Right cardiac atrium (tissue), 5 donors: ENCODE results near the gene DAPK1. TPM values are rescaled to one million over a fixed set of nuclear protein-coding genes. Genes with fewer than 3 reads are reported as not detected.

Experiments
- ATAC-seq, 2 donors: fragments of 200-7000 bp; cut with Tn5 transposase; one replicate each; pipeline versions ENCODE4 v1.8.0 to v1.9.1; 2020; ENCODE audit warnings: moderate library complexity in 2 of 2, mild to moderate bottlenecking in 1 of 2
- DNase-seq, 3 donors: peaks; one replicate each; pipeline ENCODE4 v3.0.0-alpha.2; 2020
- H3K27ac ChIP-seq: one replicate; pipeline ENCODE4 v1.5.1; 2013; ENCODE audit warnings: mild to moderate bottlenecking, low read length, control low read depth, moderate library complexity
- H3K27me3 ChIP-seq: one replicate; pipeline ENCODE4 v1.6.1; 2013; ENCODE audit not compliant: control insufficient read depth, insufficient read depth
- H3K4me1 ChIP-seq: one replicate; pipeline ENCODE4 v1.6.1; 2013; ENCODE audit warnings: low read length; ENCODE audit not compliant: control insufficient read depth, insufficient read depth
- H3K4me3 ChIP-seq: one replicate; pipeline ENCODE4 v1.5.1; 2013; ENCODE audit warnings: low read length, control low read depth
- H3K9me3 ChIP-seq: one replicate; pipeline ENCODE4 v1.6.1; 2013; ENCODE audit warnings: low read length; ENCODE audit not compliant: control insufficient read depth
- WGBS: extraction: QIAGEN DNeasy Blood & Tissue Kit; methylation state at CpG from one replicate; pipeline ENCODE4 v1.1.7; 2013; 5-methylcytosine and 5-hydroxymethylcytosine counted together
- intact Hi-C, 4 donors: fragments of 100-400 bp; cut with DNase I; formaldehyde crosslinking; loops; one replicate each; pipeline versions ENCODE4 v1.11.0 to v1.14.0; 2022 to 2023
- polyA plus RNA-seq: library from polyadenylated mRNA; stranded (reverse); fragments of 200-250 nt; gene quantifications from one replicate; pipeline ENCODE4 v1.2.3, GENCODE V29; 2013
- total RNA-seq, 4 donors: library from RNA; stranded (reverse); fragmentation: NEBNext Ultra II Directional; extraction: Animal tissue kit (Norgen Biotek cat#: 25700); gene quantifications; one replicate each; pipeline ENCODE4 v1.2.1, GENCODE V29; 2021
- donor health status: healthy with polysubstance abuse.
- donor health status: DM: no; HTN: yes; CAD: no.
- donor health status: DM: no; HTN: no; CAD: no.
- donor health status: DM: no; HTN: yes; CAD: no; lungs with severe emphysema.
- donor health status: DM: yes; HTN: yes; CAD: no.

The DAPK1 gene
- total and polyA plus RNA-seq, 5 donors = 5.2 to 20.1 (median 18.5) TPM

GRCh38 chr9:87606841-87607521 lies 109.3 kb downstream of the DAPK1 start:
- Histone ChIP-seq H3K4me1 (no peaks in the 10 kb centered on the region), H3K4me3 (no peak overlapping the region), H3K27me3 (no peaks in the 10 kb centered on the region), H3K9me3 (no peaks in the 10 kb centered on the region), H3K27ac (no peak overlapping the region)
- ATAC-seq = no peak
- intact Hi-C loops = no loop called here
- 83% methylated on average over 3 of the region's 3 CpGs for WGBS
- no peak for DNase-seq

- no peak overlapping the region for H3K4me3 ChIP-seq
- no peak for ATAC-seq
- intact Hi-C loops = no loop called here
- DNase-seq = no peak
- no peaks in the 10 kb centered on the region for H3K9me3 ChIP-seq
- 67% methylated on average over 3 of the region's 3 CpGs for WGBS
- H3K27ac ChIP-seq = no peak overlapping the region
- H3K4me1 ChIP-seq = no peaks in the 10 kb centered on the region
- no peaks in the 10 kb centered on the region for H3K27me3 ChIP-seq
Measured at GRCh38 chr9:87607859-87608258, 110.2 kb downstream of the DAPK1 start.

- H3K4me1 ChIP-seq = no peaks in the 10 kb centered on the region
- no peak for ATAC-seq
- DNase-seq = no peak
- no peak overlapping the region for H3K27ac ChIP-seq
- H3K27me3 ChIP-seq = no peaks in the 10 kb centered on the region
- WGBS = 95% methylated on average over 11 of the region's 11 CpGs
- intact Hi-C loops = no loop called here
- H3K4me3 ChIP-seq = no peak overlapping the region
- no peaks in the 10 kb centered on the region for H3K9me3 ChIP-seq
Measured at GRCh38 chr9:87609002-87609401, 111.3 kb downstream of the DAPK1 start.

- ATAC-seq (no peak), DNase-seq (no peak)
- Histone ChIP-seq H3K4me1 (no peaks in the 10 kb centered on the region), H3K27ac (no peak overlapping the region), H3K9me3 (no peaks in the 10 kb centered on the region), H3K27me3 (no peaks in the 10 kb centered on the region), H3K4me3 (no peak overlapping the region)
- 90% methylated on average over 5 of the region's 5 CpGs for WGBS
- intact Hi-C loops = no loop called here
Measured at GRCh38 chr9:87609486-87609885, 111.8 kb downstream of the DAPK1 start.

- H3K4me3 ChIP-seq = no peak overlapping the region
- H3K27me3 ChIP-seq = no peaks in the 10 kb centered on the region
- 50% methylated on average over 12 of the region's 12 CpGs for WGBS
- no peaks in the 10 kb centered on the region for H3K4me1 ChIP-seq
- H3K27ac ChIP-seq = no peak overlapping the region
- peak; percentile 57 to 63 for ATAC-seq
- no peaks in the 10 kb centered on the region for H3K9me3 ChIP-seq
- peak in 1 of 3 donors; percentile 57 for DNase-seq
- intact Hi-C loops = no loop called here
Measured at GRCh38 chr9:87610200-87611155, 112.8 kb downstream of the DAPK1 start.

- Histone ChIP-seq H3K27ac (no peak overlapping the region), H3K4me3 (no peak overlapping the region), H3K9me3 (no peaks in the 10 kb centered on the region), H3K4me1 (no peaks in the 10 kb centered on the region), H3K27me3 (no peaks in the 10 kb centered on the region)
- ATAC-seq (no peak), DNase-seq (no peak)
- intact Hi-C loops = no loop called here
- WGBS = 84% methylated on average over 4 of the region's 4 CpGs
Measured at GRCh38 chr9:87611776-87612175, 114.1 kb downstream of the DAPK1 start.

GRCh38 chr9:87612536-87612935 lies 114.9 kb downstream of the DAPK1 start:
- Histone ChIP-seq H3K27me3 (no peaks in the 10 kb centered on the region), H3K27ac (no peak overlapping the region), H3K4me3 (no peak overlapping the region), H3K9me3 (no peaks in the 10 kb centered on the region), H3K4me1 (no peaks in the 10 kb centered on the region)
- DNase-seq (no peak), ATAC-seq (no peak)
- 97% methylated on average over 3 of the region's 3 CpGs for WGBS
- intact Hi-C loops = no loop called here

GRCh38 chr9:87613265-87614111 lies 115.8 kb downstream of the DAPK1 start:
- no peak overlapping the region for H3K27ac ChIP-seq

GRCh38 chr9:87614397-87614796 lies 116.7 kb downstream of the DAPK1 start:
- Histone ChIP-seq H3K27me3 (no peaks in the 10 kb centered on the region), H3K4me3 (no peak overlapping the region), H3K4me1 (no peaks in the 10 kb centered on the region), H3K9me3 (no peaks in the 10 kb centered on the region), H3K27ac (no peak overlapping the region)
- WGBS = 72% methylated on average over 7 of the region's 7 CpGs
- DNase-seq = no peak
- intact Hi-C loops = no loop called here
- peak; percentile 34 to 50 for ATAC-seq

More at GRCh38 chr9:87613265-87614111, 115.8 kb downstream of the DAPK1 start:
- ATAC-seq = peak in 1 of 2 donors; percentile 34
- Histone ChIP-seq H3K4me3 (no peak overlapping the region), H3K4me1 (no peaks in the 10 kb centered on the region), H3K9me3 (no peaks in the 10 kb centered on the region), H3K27me3 (no peaks in the 10 kb centered on the region)
- intact Hi-C loops = no loop called here
- no peak for DNase-seq
- WGBS = 63% methylated on average over 11 of the region's 11 CpGs

GRCh38 chr9:87615136-87615535 lies 117.5 kb downstream of the DAPK1 start:
- no peak overlapping the region for H3K27ac ChIP-seq

More at GRCh38 chr9:87615136-87615535, 117.5 kb downstream of the DAPK1 start:
- intact Hi-C loops = no loop called here
- ATAC-seq (no peak), DNase-seq (no peak)
- H3K9me3 ChIP-seq = no peaks in the 10 kb centered on the region
- H3K27me3 ChIP-seq = no peaks in the 10 kb centered on the region
- no peak overlapping the region for H3K4me3 ChIP-seq
- no peaks in the 10 kb centered on the region for H3K4me1 ChIP-seq
- 85% methylated on average over 6 of the region's 6 CpGs for WGBS
